Activated CD4-positive, alpha-beta T cell treated with anti-CD3 and anti-CD28 coated beads, Interleukin-10, Interleukin-2, amounts not matched to agents 100 ng/mL and 50 ng/mL, durations not matched to agents 16 hours and 8 hours (primary cell): ENCODE data around the gene CDC25A.
A peak's percentile ranks its signal among the peaks of the same experiment; 100 is the strongest.

ENCODE experiments used
- DNase-seq: peaks from one replicate; pipeline ENCODE4 v3.0.0-alpha.2; 2020

CDC25A gene

GRCh38 chr3:48140936-48141603, 47.1 kb downstream of the CDC25A start:
- DNase-seq = no peak

DNA sequence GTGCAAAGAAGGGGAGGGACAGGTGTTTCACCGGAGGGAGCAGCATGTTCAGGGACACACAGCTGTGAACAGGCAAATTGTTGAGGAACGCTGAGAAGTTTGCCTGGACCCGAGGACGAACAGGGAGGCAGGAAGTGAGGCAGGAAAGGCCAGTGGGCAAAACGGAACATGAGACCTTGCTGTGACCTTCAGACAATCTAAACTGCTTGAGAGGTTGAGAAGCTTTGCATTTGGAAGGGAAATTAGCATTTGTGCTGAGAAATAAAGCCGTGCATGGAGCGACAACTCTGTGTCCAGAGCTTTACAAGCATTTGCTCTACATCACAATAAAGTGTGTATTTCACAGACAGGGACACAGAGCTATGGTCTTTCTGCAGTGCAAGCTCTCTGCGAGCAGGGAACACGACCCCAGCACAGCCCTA, 47.9 kb downstream of the CDC25A start:
- DNase-seq = no peak

- DNase-seq = no peak
Measured at GRCh38 chr3:48137425-48137999, 50.7 kb downstream of the CDC25A start.

DNA sequence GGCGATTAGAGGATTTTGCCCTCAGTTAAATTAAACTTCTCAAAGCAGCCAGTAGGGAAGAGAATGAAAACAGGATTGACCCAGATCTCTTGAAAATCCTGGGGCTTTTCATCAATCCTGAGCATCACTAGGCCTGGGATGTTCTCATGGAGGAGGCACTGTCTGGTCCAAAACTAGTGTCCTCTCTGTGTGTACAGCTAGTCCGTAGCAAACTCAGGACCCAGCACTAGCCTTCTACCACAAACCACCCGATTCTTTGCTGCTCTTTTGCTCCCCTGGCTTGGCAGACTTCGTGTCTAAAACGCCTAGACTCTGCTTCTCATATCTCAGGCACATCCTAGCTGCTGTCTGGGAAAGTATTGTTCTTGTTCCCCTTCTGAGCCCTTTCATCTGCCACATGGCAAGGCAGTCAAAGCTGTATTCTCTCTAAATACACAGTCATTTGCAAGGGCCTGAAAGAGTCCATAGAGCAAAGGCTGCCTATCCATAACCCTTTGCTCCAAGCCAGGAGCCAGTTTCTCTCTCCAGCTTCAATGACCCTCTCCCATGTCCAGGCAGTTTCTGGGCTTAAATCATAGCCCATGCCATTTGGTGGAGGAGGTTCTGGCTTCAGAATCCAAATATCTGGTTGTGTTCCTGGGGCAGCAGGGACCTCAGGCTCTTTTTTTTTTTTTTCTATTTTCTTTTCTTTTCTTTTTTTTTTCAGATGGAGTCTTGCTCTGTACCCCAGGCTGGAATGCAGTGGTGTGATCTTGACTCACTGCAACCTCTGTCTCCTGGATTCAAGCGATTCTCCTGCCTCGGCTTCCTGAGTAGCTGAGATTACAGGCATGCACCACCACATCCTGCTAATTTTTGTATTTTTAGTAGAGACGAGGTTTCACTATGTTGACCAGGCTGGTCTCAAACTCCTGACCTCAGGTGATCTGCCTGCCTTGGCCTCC, 52.4 kb downstream of the CDC25A start:
- no peak for DNase-seq

DNA sequence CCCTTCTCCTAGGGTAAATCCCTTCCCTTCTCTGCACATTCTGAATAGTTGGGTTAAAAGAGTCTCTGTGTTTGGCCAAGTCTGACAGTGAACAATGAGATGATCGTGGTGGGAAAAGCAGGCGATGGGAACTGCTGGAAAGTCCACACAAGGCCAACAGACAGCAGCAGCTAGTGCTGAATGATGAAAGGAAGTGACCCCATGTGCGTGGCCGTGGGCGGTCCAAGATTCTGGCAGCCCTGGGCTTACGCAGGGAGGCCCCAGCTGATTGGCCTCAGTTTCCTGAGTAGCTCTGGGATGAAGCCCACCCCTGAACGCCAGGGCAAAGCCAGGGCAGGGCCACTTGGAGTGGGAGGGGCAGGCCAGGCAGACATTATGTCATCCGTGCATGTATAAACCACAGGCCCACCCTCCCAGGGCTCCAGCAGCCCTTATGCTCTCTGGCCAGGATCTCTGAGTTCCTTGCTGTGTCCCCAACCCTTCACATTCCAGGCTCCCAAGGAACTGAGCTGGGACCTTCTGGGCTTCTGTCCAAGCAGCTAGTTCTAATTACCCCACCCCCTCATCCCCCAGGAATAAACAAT, 57.8 kb downstream of the CDC25A start:
- no peak for DNase-seq

DNA sequence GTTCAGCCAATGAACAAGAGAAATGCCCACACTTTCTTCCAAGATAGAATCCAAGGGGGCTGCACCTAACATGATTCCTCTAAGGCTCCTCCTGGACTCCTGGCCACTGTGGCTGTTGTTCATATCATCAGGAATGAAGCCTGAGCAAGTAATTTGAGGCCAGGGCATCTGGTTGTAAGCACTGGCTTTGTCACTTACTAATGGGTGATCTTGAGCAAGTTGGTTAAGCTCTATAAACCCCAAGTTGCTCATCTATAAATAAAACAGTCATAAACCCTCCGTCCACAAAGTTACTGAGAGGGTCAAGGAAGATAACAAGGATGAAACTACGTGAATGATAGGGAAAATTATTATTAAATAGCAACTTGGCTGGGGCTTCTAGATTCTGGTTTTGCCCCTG, 58.3 kb downstream of the CDC25A start:
- no peak for DNase-seq

- DNase-seq = no peak
Measured at GRCh38 chr3:48128774-48129173, 59.4 kb downstream of the CDC25A start.

- no peak for DNase-seq
Measured at GRCh38 chr3:48125886-48126622, 62.2 kb downstream of the CDC25A start.

DNA sequence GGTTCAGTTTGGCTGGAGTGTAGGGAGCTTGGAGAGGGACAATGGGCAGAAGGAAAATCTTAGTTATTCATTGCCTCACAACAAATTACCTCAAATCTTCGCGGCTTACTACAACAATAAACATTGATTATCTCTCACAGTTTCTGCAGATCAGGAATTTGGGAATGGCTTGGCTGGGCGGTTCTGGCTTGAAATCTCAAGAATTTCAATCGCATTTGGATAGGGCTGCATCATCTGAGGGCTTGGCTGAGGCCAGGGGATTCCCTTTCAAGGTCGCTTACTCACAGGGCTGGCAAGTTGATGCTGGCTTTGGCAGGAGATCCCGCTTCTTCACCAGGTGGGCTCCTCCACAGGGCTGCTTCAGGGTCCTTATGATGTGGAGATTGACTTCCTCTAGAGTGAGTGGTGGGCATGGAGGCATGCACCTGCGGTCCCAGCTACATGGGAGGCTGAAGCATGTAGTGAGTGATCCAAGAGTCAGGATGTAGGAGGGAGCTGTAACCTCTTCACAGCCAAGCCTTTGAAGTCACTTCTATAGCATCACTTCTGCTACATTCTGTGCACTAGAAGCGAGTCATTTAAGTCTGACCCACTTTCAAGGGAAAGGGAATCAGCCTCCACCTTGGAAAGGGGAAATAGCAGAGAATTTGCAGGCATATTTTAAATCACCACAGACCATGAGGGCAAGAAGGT, 63.1 kb downstream of the CDC25A start:
- no peak for DNase-seq

- no peak for DNase-seq
Measured at GRCh38 chr3:48123346-48123745, 64.9 kb downstream of the CDC25A start.

GRCh38 chr3:48122504-48122903, 65.7 kb downstream of the CDC25A start:
- no peak for DNase-seq

- no peak for DNase-seq
Measured at GRCh38 chr3:48120223-48120622, 68.0 kb downstream of the CDC25A start.

DNA sequence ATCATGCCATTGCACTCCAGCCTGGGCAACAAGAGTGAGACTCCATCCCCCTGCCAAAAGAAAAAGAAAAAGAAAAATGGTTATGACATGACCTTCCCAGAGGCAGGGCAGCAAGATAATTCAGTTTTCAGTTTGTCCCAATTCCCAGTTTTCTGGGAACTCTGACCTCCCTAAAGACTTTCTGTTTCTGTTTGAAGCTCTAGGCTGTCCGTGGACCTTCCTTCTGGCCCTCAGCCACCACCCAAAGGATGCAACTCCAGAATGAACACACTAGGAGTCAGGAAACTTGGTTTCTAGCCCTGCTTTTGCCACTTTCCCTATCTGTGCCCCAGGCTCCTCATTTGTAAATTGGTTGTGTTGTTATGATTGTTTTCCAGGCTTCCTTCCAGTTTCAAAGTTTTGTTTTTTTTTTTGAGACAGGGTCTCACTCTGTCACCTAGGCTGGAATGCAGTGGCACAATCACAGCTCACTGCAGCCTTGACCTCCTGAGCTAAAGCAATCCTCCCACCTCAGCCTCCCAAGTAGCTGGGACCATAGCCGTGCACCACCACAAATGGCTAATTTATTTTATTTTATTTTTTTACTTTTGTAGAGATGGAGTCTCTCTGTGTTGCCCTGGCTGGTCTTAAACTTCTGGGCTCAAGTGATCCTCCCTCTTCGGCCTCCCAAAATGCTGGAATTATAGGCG, 68.6 kb downstream of the CDC25A start:
- no peak for DNase-seq

- no peak for DNase-seq
Measured at GRCh38 chr3:48118928-48119327, 69.3 kb downstream of the CDC25A start.

DNA sequence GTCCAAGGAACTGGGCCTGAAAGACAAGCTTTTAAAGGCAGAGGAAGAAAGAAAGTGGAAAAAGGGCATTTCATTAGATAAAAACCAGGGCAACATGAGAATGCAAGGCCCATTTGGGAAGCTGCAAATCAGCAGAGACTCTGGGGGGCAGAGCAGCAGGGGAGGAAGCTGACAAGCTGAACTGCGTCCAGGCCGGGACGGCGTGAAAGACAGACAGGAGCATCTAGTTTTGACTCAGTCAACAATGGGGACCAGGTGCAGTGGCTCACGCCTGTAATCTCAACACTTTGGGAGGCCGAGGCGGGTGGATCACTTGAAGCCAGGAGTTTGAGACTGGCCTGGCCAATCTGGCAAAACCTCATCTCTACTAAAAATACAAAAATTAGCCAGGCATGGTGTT, 69.9 kb downstream of the CDC25A start:
- DNase-seq = no peak

- DNase-seq = no peak
Measured at GRCh38 chr3:48112813-48113212, 75.4 kb downstream of the CDC25A start.

DNA sequence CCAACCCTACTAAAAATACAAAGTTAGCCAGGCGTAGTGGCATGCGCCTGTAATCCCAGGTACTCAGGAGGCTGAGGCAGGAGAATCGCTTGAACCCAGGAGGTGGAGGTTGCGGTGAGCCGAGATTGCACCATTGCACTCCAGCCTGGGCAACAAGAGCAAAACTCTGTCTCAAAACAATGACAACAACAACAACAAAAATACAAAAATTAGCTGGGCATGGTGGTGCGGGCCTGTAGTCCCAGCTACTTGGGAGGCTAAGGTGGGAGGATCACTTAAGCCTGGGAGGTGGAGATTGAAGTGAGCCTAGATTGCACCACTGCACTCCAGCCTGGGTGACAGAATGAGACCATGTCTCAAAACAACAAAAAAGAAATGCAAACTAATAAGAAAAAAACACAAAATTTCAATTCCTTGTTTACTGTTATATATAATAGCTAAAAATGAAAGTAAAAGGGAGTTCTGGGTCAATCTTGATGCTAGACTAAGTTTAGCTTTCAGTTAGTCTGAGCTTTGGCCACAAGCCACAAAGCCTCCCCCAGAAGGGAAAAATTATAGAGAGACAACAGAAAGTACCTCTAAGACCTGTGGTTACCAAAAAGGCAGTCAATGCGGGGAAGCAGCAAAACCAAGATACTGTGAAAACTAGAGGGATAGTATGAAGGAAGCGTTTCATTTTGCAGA, 76.0 kb downstream of the CDC25A start:
- DNase-seq = peak; percentile 84

DNA sequence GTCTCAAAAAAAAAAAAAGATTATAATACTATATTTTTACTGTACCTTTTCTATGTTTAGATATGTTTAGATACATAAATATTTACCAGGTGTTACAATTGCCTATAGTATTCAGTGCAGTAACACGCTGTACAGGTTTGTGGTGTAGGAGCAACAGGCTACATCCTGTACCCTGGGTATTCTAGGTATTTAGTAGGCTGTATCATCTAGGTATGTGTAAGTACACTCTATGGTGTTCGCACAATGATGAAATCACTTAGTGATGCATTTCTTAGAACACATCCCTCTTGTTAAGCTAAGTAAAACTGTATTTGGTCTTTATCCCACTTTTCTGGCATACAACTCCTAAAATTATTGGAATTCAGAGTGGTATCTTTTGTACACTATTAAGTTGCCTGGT, 77.8 kb downstream of the CDC25A start:
- DNase-seq = no peak

GRCh38 chr3:48107227-48107626, 81.0 kb downstream of the CDC25A start:
- DNase-seq = no peak
